DND-41 (cell line): Measurements from ENCODE around the gene CAPN2.

Experiments
- ATAC-seq: fragments of 200-7000 bp; cut with Tn5 transposase; 3 replicates; pipeline ENCODE4 v1.9.1; 2021; ENCODE audit warnings: low read depth; ENCODE audit not compliant: insufficient read depth
- DNase-seq: peaks from one replicate; pipeline ENCODE4 v3.0.0-alpha.2; 2020
- H2AFZ ChIP-seq: 2 replicates; pipeline ENCODE4 v1.6.0; 2012; ENCODE audit warnings: low read depth, low read length
- H3K27ac ChIP-seq: 2 replicates; pipeline ENCODE4 v1.5.1; 2012; ENCODE audit warnings: low read length, inconsistent platforms
- H3K27me3 ChIP-seq: fragments of 200-600 bp; sonication (generic); 2 replicates; pipeline ENCODE4 v1.6.0; 2012; ENCODE audit warnings: low read length, mild to moderate bottlenecking, inconsistent platforms; ENCODE audit not compliant: insufficient read depth, poor library complexity
- H3K36me3 ChIP-seq: 2 replicates; pipeline ENCODE4 v1.5.1; 2012; ENCODE audit warnings: low read length, inconsistent platforms; ENCODE audit not compliant: insufficient read depth
- H3K4me1 ChIP-seq: 2 replicates; pipeline ENCODE4 v1.5.1; 2012; ENCODE audit warnings: mild to moderate bottlenecking, low read length; ENCODE audit not compliant: insufficient read depth
- H3K4me2 ChIP-seq: 2 replicates; pipeline ENCODE4 v1.6.0; 2012; ENCODE audit warnings: mild to moderate bottlenecking, moderate library complexity, low read length, inconsistent platforms; ENCODE audit not compliant: insufficient read depth
- H3K4me3 ChIP-seq, 2 experiments: fragments of 200-600 bp in 1 of 2; shearing (Covaris generic) in 1 of 2; 2 replicates each; pipeline ENCODE4 v1.5.1; 2012 to 2016; ENCODE audit warnings: inconsistent platforms in 2 of 2, low read length in 2 of 2, mild to moderate bottlenecking in 2 of 2, low read depth in 1 of 2, moderate library complexity in 1 of 2
- H3K79me2 ChIP-seq: 2 replicates; pipeline ENCODE4 v1.6.0; 2012; ENCODE audit warnings: low read length, inconsistent platforms; ENCODE audit not compliant: insufficient read depth
- H3K9ac ChIP-seq: 2 replicates; pipeline ENCODE4 v1.6.0; 2012; ENCODE audit warnings: low read depth, mild to moderate bottlenecking, inconsistent platforms, low read length, moderate library complexity
- H3K9me3 ChIP-seq: 2 replicates; pipeline ENCODE4 v1.5.1; 2012; ENCODE audit warnings: low read length, moderate library complexity, mild to moderate bottlenecking, inconsistent platforms; ENCODE audit not compliant: insufficient read depth, severe bottlenecking
- H4K20me1 ChIP-seq: 2 replicates; pipeline ENCODE4 v1.6.0; 2012; ENCODE audit warnings: low read length; ENCODE audit not compliant: insufficient read depth
- CTCF ChIP-seq: IDR thresholded peaks from 2 replicates; pipeline ENCODE4 v1.5.1; 2012; ENCODE audit warnings: borderline replicate concordance, low read length, moderate library complexity, mild to moderate bottlenecking; ENCODE audit not compliant: poor library complexity, severe bottlenecking; ENCODE audit errors: extremely low read depth
- EZH2 ChIP-seq: IDR thresholded peaks from 3 replicates; pipeline ENCODE4 v1.6.1; 2012; ENCODE audit warnings: borderline replicate concordance, low read depth, mild to moderate bottlenecking, moderate library complexity, low read length, inconsistent platforms; ENCODE audit not compliant: severe bottlenecking

The CAPN2 gene

GRCh38 chr1:223703668-223704013, 8.7 kb upstream of the CAPN2 start:
- no peak overlapping the region for H3K27ac ChIP-seq

GRCh38 chr1:223704921-223705878, 7.1 kb upstream of the CAPN2 start:
- Histone ChIP-seq H3K4me1 (no peaks in the 10 kb centered on the region), H2AFZ (no peak overlapping the region), H3K36me3 (no peaks in the 10 kb centered on the region), H4K20me1 (no peaks in the 10 kb centered on the region), H3K79me2 (no peaks in the 10 kb centered on the region), H3K4me3 (no peak overlapping the region), H3K9me3 (no peaks in the 10 kb centered on the region), H3K27ac (no peak overlapping the region), H3K4me2 (no peak overlapping the region), H3K9ac (no peak overlapping the region), H3K27me3 (peaks cover 12% of the 10 kb centered on the region)
- ATAC-seq (no peak), DNase-seq (no peak)
- TF ChIP-seq CTCF (no peak), EZH2 (no peak)

More at GRCh38 chr1:223703668-223704013, 8.7 kb upstream of the CAPN2 start:
- Histone ChIP-seq H3K79me2 (no peaks in the 10 kb centered on the region), H3K9ac (no peak overlapping the region), H3K4me2 (no peak overlapping the region), H3K4me1 (no peaks in the 10 kb centered on the region), H3K36me3 (no peaks in the 10 kb centered on the region), H3K9me3 (no peaks in the 10 kb centered on the region), H3K27me3 (peaks cover 9% of the 10 kb centered on the region), H4K20me1 (no peaks in the 10 kb centered on the region), H2AFZ (no peak overlapping the region), H3K4me3 (no peak overlapping the region)
- DNase-seq (no peak), ATAC-seq (no peak)
- no peak for TF ChIP-seq CTCF
- no peak for TF ChIP-seq EZH2

- H3K27ac ChIP-seq: no peak overlapping the region
- H3K79me2 ChIP-seq: no peaks in the 10 kb centered on the region
- H3K4me3 ChIP-seq: no peak overlapping the region
- DNase-seq (no peak), ATAC-seq (no peak)
- H2AFZ ChIP-seq: no peak overlapping the region
- H4K20me1 ChIP-seq: no peaks in the 10 kb centered on the region
- TF ChIP-seq CTCF (no peak), EZH2 (no peak)
- no peaks in the 10 kb centered on the region for H3K36me3 ChIP-seq
- peaks cover 12% of the 10 kb centered on the region for H3K27me3 ChIP-seq
- no peaks in the 10 kb centered on the region for H3K9me3 ChIP-seq
- no peak overlapping the region for H3K4me2 ChIP-seq
- H3K4me1 ChIP-seq: no peaks in the 10 kb centered on the region
- H3K9ac ChIP-seq: no peak overlapping the region
Measured at GRCh38 chr1:223706077-223706973, 6.0 kb upstream of the CAPN2 start.
